K562 (cell line): ENCODE measurements around the gene DRC1. TPM values are rescaled to one million over a fixed set of nuclear protein-coding genes. Genes with fewer than 3 reads are reported as not detected.

Experiments used
- CBX8 ChIP-seq: fragments of 200-600 bp; sonication (generic); IDR thresholded peaks from 2 replicates; pipeline ENCODE4 v1.6.1; 2012; ENCODE audit warnings: borderline replicate concordance, mixed run types, low read depth, mild to moderate bottlenecking, moderate library complexity, mixed read lengths, low read length, control low read depth, inconsistent platforms; ENCODE audit not compliant: poor library complexity, severe bottlenecking; ENCODE audit errors: extremely low read depth
- HDAC8 ChIP-seq: fragments of 450-650 bp; IDR thresholded peaks from 2 replicates; pipeline ENCODE4 v1.6.1; 2016; ENCODE audit warnings: mild to moderate bottlenecking, missing genetic modification characterization, moderate library complexity, missing compliant biosample characterization
- MEF2D ChIP-seq: conservative IDR thresholded peaks from 2 replicates; pipeline ENCODE4 v1.6.1; 2016; ENCODE audit warnings: low read depth, missing genetic modification characterization, missing compliant biosample characterization
- MTA2 ChIP-seq: fragments of 450-650 bp; IDR thresholded peaks from 2 replicates; pipeline ENCODE4 v1.6.1; 2016; ENCODE audit warnings: low read depth
- POLR3G ChIP-seq: IDR thresholded peaks from 2 replicates; pipeline ENCODE4 v1.6.1; 2011; ENCODE audit not compliant: insufficient read length, insufficient replicate concordance; ENCODE audit errors: extremely low read depth
- SAP30 ChIP-seq: fragments of 200-600 bp; sonication (generic); IDR thresholded peaks from 2 replicates; pipeline ENCODE4 v1.6.1; 2012; ENCODE audit warnings: borderline replicate concordance, low read depth, mild to moderate bottlenecking, moderate library complexity, low read length, control low read depth, inconsistent platforms; ENCODE audit not compliant: insufficient read depth, poor library complexity, severe bottlenecking
- SFPQ ChIP-seq: fragments of 200-400 bp; formaldehyde crosslinking; IDR thresholded peaks from 2 replicates; pipeline ENCODE4 v1.6.1; 2017; ENCODE audit warnings: mild to moderate bottlenecking, low read depth, low read length, moderate library complexity
- TCF3 ChIP-seq: sonication (generic); formaldehyde crosslinking; IDR thresholded peaks from 2 replicates; pipeline ENCODE4 v1.4.0; 2020; ENCODE audit warnings: mild to moderate bottlenecking, missing genetic modification reagents
- USF2 ChIP-seq: sonication (generic); formaldehyde crosslinking; IDR thresholded peaks from 2 replicates; pipeline ENCODE4 v1.5.0; 2020; ENCODE audit warnings: missing genetic modification reagents
- ZBTB40 ChIP-seq, 2 experiments: fragments of 450-650 bp in 1 of 2; sonication (generic) in 1 of 2; formaldehyde crosslinking in 1 of 2; IDR thresholded peaks; 2 replicates each; pipeline versions ENCODE4 v1.7.1 to v1.9.0; 2016 to 2022; ENCODE audit warnings: inconsistent platforms in 1 of 2, mild to moderate bottlenecking in 1 of 2, missing genetic modification reagents in 1 of 2
- ZBTB43 ChIP-seq: sonication (generic); formaldehyde crosslinking; IDR thresholded peaks from 2 replicates; pipeline ENCODE4 v1.8.0; 2023; ENCODE audit warnings: mild to moderate bottlenecking, missing genetic modification reagents
- ZNF324 ChIP-seq: fragments of 250-450 bp; sonication (Bioruptor Pico); IDR thresholded peaks from 2 replicates; pipeline ENCODE4 v1.4.0; 2020; ENCODE audit warnings: mild to moderate bottlenecking
- polyA plus RNA-seq, 8 experiments: library from polyadenylated mRNA; depleted of rRNA in 4 of 8; stranded (reverse) in 5 of 8; unstranded in 3 of 8; fragments of >200 nt; fragmentation: Nextera tagmentation in 2 of 8; fragmentation: Illumina TruSeq in 1 of 8; extraction: Ambion mirVana in 2 of 8; extraction: Trizol in 1 of 8; gene quantifications; 2 replicates each; pipeline versions ENCODE4 v1.2.1 to v1.2.3, GENCODE V29; 2011 to 2014; ENCODE audit warnings: inconsistent platforms in 1 of 8, missing spikeins in 1 of 8
- total RNA-seq, 7 experiments: library from RNA; depleted of rRNA in 6 of 7; stranded (reverse); fragments of >200 nt in 6 of 7; fragmentation: Illumina TruSeq in 2 of 7; extraction: Trizol in 2 of 7; gene quantifications; 2 replicates each; pipeline versions ENCODE4 v1.2.1 to v1.2.3, GENCODE V29; 2011 to 2021; ENCODE audit warnings: low replicate concordance in 1 of 7

The DRC1 gene
- total and polyA plus RNA-seq, 9 of the 15 experiments (the other 6 are each of a cell fraction or from before 2014, with no cell fraction given) = 0.07 to 0.10 TPM; not detected in 7

DNA sequence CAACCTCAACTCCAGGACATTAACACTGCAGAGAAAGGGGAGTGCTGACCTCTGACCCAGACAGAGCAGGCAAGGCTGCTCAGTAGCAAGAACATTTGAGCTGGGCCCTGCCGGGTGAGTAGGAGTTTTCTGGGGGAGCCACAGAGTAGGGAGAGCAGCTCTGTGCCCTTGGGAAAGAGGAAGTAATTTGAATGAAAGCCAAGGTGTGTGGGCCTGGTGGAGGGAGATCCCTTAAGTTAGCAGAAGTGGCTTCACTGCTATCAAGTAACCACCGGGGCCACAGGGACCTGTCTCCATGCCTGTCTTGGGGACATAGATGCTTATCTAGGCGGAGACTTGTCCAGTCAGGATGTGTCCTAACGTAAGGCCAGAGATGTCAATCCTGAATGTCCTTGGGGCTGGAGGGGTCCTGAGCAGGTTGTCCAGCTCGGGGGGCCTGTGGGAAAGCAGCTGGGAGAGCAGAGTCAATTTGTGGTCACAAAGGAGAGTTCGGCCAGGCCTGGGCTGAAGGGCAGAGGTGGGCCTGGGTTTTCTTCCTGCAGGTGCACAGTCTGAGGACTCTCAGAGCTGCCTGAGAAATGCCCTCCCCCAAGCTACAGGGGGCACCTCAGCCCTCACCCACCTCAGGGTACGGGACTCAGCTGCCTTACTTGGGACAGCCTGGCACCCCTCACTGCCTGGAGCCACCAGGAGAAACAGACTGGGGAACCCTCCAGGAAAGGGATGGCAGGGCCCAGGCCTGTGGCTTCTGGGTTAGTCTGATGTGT lies 91.2 kb downstream of the DRC1 start (continued):
- no peak for TF ChIP-seq CBX8
- TF ChIP-seq USF2 (CRISPR knock-in tag) = no peak
- no peak for TF ChIP-seq ZBTB43 (CRISPR knock-in tag)
- peak; percentile 43 for TF ChIP-seq SAP30
- TF ChIP-seq SFPQ = no peak
- no peak for TF ChIP-seq POLR3G
- TF ChIP-seq MTA2 = peak; percentile 27; the same call in 1 of the 2 replicates
- TF ChIP-seq TCF3 (CRISPR knock-in tag) = peak; percentile 71
- TF ChIP-seq ZBTB40 (IDR thresholded peaks at IDR 0.05) = no peak
- TF ChIP-seq ZBTB40 (CRISPR knock-in tag; IDR thresholded peaks at IDR 0.05) = no peak
- TF ChIP-seq MEF2D (tag) = no peak
- TF ChIP-seq ZNF324 (CRISPR knock-in tag) = no peak
- TF ChIP-seq HDAC8 (tag) = no peak
